Activated CD4-positive, CD25-positive, alpha-beta regulatory T cell treated with anti-CD3 and anti-CD28 coated beads, Interleukin-2, amount 50 U/mL, for 24 hours (primary cell): ENCODE measurements around the gene LRRC26.

ENCODE experiments used
- ATAC-seq, 2 donors: fragments of 150-1000 bp; cut with Tn5 transposase; one replicate each; pipeline ENCODE4 v1.10.0; 2021; ENCODE audit warnings: mild to moderate bottlenecking in 1 of 2, moderate library complexity in 1 of 2

The LRRC26 gene

GRCh38 chr9:137169896-137170358 is at the start of gene LRRC26:
Gene LRRC26 (minus strand): TSS chr9:137170051. CDS start chr9:137169943, 108 bp downstream.
- ATAC-seq, result no peak

DNA sequence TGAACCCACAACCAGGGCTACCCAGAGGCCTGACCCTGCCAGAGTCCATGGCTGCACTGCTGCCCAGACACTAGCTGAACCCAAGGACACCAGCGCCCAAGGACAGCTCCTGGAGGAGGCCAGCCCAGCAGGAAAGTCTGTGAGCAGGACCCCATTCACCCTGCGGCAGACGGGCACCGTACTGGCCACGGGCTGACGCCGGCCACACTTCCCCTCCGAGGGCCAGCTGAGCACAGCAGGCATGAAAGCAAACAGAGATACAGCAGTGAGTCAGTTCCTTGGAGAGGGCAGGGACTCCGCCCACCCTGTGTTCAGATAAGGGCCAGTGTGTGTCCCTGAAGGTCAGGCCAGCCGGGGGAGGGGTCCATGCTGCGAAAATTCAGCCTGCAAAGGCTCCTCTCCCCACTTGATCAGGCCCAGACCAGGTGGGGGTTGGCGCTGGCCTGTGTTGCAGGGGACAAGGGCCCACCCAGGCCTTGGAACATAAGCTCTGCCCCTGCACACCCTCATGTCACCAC is 49.0 kb upstream of the LRRC26 start:
- ATAC-seq, result no peak

GRCh38 chr9:137218212-137218753 is 48.4 kb upstream of the LRRC26 start:
- ATAC-seq, result no peak

DNA sequence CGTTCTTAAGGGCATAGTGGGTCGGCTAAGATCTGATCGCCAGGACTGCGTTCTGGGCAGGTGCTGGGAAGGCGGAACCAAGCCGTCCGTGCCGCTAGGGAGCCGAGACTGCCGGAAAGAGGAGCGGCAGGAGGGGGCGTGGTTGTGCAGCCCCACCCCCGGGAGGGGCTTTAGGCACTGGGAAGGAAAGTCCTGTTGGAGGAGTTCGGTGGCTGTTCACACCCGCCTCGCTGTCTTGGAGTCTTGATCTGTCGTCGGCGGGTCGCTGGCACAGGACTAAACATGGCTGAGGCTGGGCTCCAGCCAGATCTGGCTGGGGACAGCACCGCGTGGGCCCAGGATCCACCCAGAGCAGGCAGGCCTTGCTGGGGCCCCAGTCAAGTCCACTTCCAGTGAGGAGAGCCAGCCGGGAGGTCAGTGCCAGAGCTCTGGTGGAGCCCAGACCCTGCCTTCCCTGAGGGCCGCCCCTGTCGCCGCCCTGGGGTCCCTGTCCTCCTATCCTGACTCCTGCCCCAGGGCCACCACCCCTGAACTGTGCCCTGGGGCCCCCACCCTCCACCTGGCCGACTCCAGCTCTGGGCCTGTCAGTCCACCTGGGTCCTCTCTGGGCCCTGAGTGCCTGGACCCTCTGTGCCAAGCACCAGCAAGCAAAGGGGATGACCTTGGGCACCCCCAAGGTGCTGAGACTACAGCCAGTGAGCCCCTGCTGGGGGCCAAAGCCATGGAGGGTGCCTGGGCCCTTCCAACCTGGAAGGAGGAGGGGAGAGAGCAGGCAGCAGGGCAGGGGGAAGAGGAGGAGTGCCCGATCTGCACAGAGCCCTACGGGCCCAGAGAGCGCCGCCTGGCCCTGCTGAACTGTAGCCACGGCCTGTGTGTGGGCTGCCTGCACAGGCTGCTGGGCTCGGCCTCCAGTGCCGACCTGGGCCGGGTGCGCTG is 47.7 kb upstream of the LRRC26 start:
- ATAC-seq, result no peak

GRCh38 chr9:137216188-137216965 is 46.5 kb upstream of the LRRC26 start:
- ATAC-seq, result no peak

- no peak for ATAC-seq
Measured at GRCh38 chr9:137215196-137215986, 45.5 kb upstream of the LRRC26 start.

DNA sequence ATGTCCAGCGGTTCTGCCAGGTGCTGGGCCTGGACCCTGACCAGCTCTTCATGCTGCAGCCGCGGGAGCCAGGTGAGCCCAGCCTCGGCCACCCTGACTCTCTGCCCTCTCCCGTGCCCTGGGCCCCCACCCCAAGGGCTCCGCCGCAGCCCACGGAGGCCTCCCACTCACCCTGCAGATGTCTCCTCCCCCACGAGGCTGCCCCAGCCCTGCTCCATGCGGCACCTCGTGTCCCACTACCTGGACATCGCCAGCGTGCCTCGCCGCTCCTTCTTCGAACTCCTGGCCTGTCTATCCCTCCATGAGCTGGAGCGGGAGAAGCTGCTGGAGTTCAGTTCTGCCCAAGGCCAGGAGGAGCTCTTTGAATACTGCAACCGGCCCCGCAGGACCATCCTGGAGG is 44.8 kb upstream of the LRRC26 start:
- no peak for ATAC-seq

DNA sequence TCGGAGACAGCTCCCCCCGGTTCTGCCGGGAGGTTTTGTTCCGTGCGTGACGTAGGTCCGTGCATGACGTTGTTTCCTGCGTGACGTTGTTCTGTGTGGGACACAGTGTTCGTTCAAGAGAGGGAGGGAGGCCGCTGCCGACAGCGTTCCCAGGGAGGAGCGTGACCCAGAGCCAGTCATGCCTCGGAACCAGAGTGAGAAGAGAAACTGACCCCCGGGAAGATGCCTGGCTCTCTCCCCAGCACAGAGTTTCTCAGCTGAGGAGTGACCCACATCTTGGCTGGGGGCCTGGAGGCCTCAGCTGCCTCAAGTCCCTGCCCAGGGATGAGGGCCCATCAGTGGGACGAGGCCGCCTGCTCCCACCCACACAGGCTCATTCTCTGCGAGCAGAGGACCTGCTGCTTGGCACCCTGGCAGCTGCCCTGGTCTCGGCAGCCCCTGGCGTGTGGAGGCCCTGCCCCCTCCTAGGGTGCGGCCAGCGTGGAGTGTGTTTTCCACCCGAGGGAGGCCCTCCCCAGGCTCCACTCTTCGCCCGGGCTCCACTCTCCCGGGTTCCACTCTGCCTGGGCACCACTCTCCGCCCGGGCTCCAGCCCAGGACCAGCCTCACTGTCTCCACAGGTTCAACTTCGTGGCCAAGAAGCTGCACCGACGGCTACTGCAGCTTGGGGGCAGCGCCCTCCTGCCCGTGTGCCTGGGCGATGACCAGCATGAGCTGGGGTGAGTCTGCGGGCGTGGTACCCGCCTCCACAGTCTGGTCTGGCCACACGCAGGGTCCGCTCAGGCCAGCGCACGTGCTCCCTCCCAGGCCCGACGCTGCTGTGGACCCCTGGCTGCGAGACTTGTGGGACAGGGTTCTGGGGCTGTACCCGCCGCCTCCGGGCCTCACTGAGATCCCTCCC is 43.6 kb upstream of the LRRC26 start:
- ATAC-seq, result no peak

GRCh38 chr9:137212520-137212919 is 42.7 kb upstream of the LRRC26 start:
- ATAC-seq, result no peak

- no peak for ATAC-seq
Measured at GRCh38 chr9:137211532-137211931, 41.7 kb upstream of the LRRC26 start.

GRCh38 chr9:137206602-137207001 is 36.8 kb upstream of the LRRC26 start:
- no peak for ATAC-seq

DNA sequence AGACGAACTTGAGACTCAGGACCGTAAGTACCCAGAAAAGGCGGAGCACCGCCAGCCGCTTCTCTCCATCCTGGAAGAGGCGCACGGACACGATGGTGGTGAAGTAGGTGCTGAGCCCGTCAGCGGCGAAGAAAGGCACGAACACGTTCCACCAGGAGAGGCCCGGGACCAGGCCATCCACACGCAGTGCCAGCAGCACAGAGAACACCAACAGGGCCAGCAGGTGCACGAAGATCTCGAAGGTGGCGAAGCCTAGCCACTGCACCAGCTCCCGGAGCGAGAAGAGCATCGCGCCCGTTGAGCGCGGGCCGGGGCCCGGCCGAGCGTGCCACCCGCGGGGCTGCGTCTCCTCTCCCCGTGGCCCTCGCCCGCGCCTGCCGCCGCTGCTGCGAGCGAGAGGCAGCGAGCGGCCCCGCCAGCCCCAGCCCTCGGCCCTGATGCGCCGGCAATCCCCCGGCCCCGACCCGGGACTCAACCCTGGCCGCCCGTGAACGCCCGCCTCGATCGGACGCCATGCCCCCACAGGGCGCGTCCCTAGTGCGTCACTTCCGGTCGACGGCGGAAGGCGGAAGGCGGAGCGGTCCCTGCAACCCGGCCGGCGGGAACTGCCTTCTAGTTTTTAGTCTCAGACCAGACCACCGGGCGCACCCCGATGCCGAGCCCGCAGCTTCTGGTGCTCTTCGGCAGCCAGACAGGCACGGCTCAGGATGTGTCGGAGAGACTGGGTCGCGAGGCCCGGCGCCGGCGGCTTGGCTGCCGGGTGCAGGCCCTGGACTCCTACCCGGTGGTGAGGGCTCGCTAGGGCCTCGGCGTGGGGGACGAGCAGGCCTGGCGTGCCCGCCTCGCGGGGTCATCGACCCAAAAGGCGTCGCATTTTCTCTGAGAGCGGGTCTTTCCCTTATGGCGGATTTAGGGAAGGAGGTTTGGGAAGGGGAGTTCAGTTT is 35.5 kb upstream of the LRRC26 start, which contains the start of the genes NDOR1 and TMEM203:
Gene NDOR1 (plus strand): TSS at position 575 of the 944 bp plus-strand sequence. CDS start 78 bp downstream, at position 653.
Gene TMEM203 (minus strand): TSS at position 523 of the 944 bp plus-strand sequence. CDS start 234 bp downstream, at position 289.
- ATAC-seq, result peak; percentile 45 to 61

DNA sequence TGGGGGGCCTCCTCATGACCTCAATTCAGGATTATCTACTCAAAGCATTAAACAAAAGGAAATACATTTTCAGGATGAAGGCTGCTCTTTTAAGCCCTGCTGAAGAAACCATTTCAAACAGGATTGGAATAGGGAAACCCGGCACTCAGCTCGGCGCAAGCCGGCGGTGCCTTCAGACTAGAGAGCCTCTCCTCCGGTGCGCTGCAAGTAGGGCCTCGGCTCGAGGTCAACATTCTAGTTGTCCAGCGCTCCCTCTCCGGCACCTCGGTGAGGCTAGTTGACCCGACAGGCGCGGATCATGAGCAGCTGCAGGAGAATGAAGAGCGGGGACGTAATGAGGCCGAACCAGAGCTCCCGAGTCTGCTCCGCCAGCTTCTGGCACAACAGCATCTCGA is 34.9 kb upstream of the LRRC26 start:
- no peak for ATAC-seq

GRCh38 chr9:137202966-137203365 is 33.1 kb upstream of the LRRC26 start:
- ATAC-seq, result no peak

GRCh38 chr9:137201205-137201868 is 31.5 kb upstream of the LRRC26 start:
- no peak for ATAC-seq

- ATAC-seq, result peak; percentile 96 to 98
Measured at GRCh38 chr9:137200311-137201204, 30.7 kb upstream of the LRRC26 start, which contains the start of gene TPRN. Gene TPRN (minus strand): TSS chr9:137200741. CDS start chr9:137200711, 30 bp downstream.

- ATAC-seq, result no peak
Measured at GRCh38 chr9:137199411-137200121, 29.7 kb upstream of the LRRC26 start.
